Gastroesophageal sphincter (tissue), 4 donors: ENCODE data around the gene ZNF888. TPM values are rescaled to one million over a fixed set of nuclear protein-coding genes. Genes with fewer than 3 reads are reported as not detected.

Source experiments
- ATAC-seq: fragments of 150-250 bp; one replicate; pipeline ENCODE4 v1.9.1; 2016; ENCODE audit warnings: mild to moderate bottlenecking, moderate library complexity
- H3K27ac ChIP-seq, 4 donors: fragments of 200-600 bp; sonication (generic) in 3 of 4; 1 replicate in 3 of 4; 2 replicates in 1 of 4; pipeline ENCODE4 v1.5.1; 2016 to 2019
- H3K27me3 ChIP-seq: fragments of 200-600 bp; sonication (generic); one replicate; pipeline ENCODE4 v1.5.1; 2019
- H3K36me3 ChIP-seq, 2 donors: fragments of 200-600 bp; sonication (generic); one replicate each; pipeline ENCODE4 v1.5.1; 2019; ENCODE audit warnings: control low read depth in 1 of 2
- H3K4me1 ChIP-seq, 3 donors: fragments of 200-600 bp; sonication (generic); 1 replicate in 2 of 3; 2 replicates in 1 of 3; pipeline ENCODE4 v1.5.1; 2016 to 2019; ENCODE audit warnings: control low read depth in 2 of 3
- H3K4me3 ChIP-seq, 2 donors: fragments of 200-600 bp; sonication (generic); one replicate each; pipeline ENCODE4 v1.5.1; 2019; ENCODE audit warnings: mild to moderate bottlenecking in 1 of 2, moderate library complexity in 1 of 2
- H3K9me3 ChIP-seq, 3 donors: fragments of 200-600 bp; sonication (generic); one replicate each; pipeline ENCODE4 v1.5.1; 2017 to 2019; ENCODE audit warnings: control low read depth in 2 of 3
- CTCF ChIP-seq, 4 experiments: fragments of 200-600 bp in 2 of 4; fragments of 450-650 bp in 2 of 4; sonication (generic) in 1 of 4; IDR thresholded peaks; one replicate each; pipeline ENCODE4 v1.5.1; 2017 to 2019; ENCODE audit warnings: antibody characterized with exemption in 4 of 4, mild to moderate bottlenecking in 2 of 4, moderate library complexity in 2 of 4
- EP300 ChIP-seq: sonication (generic); formaldehyde crosslinking; IDR thresholded peaks from one replicate; pipeline ENCODE4 v1.6.1; 2017; ENCODE audit warnings: antibody characterized with exemption, mild to moderate bottlenecking
- POLR2A ChIP-seq, 2 donors: fragments of 450-650 bp; IDR thresholded peaks; one replicate each; pipeline ENCODE4 v1.6.1; 2017; ENCODE audit warnings: antibody characterized with exemption in 2 of 2, mild to moderate bottlenecking in 2 of 2, moderate library complexity in 1 of 2
- POLR2AphosphoS5 ChIP-seq: sonication (generic); formaldehyde crosslinking; IDR thresholded peaks from one replicate; pipeline ENCODE4 v1.6.1; 2017; ENCODE audit warnings: antibody characterized with exemption
- WGBS, 2 donors: methylation state at CpG; one replicate each; pipeline ENCODE4 v1.1.5; 2018; ENCODE audit warnings: low coverage in 1 of 2; 5-methylcytosine and 5-hydroxymethylcytosine counted together
- total RNA-seq, 4 donors: library from RNA; depleted of rRNA; stranded (reverse); fragments of >200 nt; gene quantifications; one replicate each; pipeline ENCODE4 v1.1.0, GENCODE V29; 2016

Gene ZNF888
- total RNA-seq, 4 donors from 2014 or later = 2.6 to 4.1 (median 3.0) TPM

- H3K4me3 ChIP-seq = peak overlapping the region; percentile 41 to 70
- H3K4me1 ChIP-seq = peaks cover 0 to 33% (median 0%) of the 10 kb centered on the region in 3 donors
- H3K27me3 ChIP-seq = no peaks in the 10 kb centered on the region
- TF ChIP-seq CTCF (IDR thresholded peaks at IDR 0.05) (no peak), POLR2AphosphoS5 (no peak)
- WGBS, 2 donors = 15% methylated on average over 3 of the region's 15 CpGs; no CpG with 5 or more reads in 1 of the 2 donors
- H3K36me3 ChIP-seq = peaks cover 0 to 23% of the 10 kb centered on the region in 2 donors
- peak overlapping the region; percentile 51 to 94 (median 92) for H3K27ac ChIP-seq
- H3K9me3 ChIP-seq = no peaks in the 10 kb centered on the region
- ATAC-seq = no peak
Observed at GRCh38 chr19:52898101-52898500, 25.1 kb downstream of the ZNF888 start.

GRCh38 chr19:52897138-52897935, 25.9 kb downstream of the ZNF888 start, which contains the start of gene ZNF320:
Gene ZNF320, minus strand, starts transcription at chr19:52897635. Its CDS starts 7,380 bp downstream, at chr19:52890255.
- no peaks in the 10 kb centered on the region for H3K27me3 ChIP-seq
- H3K36me3 ChIP-seq = peaks cover 0 to 27% of the 10 kb centered on the region in 2 donors
- H3K27ac ChIP-seq = peak within 1 kb of the TSS; percentile 51 to 94 (median 92)
- peak; percentile 100 for ATAC-seq
- no peaks in the 10 kb centered on the region for H3K9me3 ChIP-seq
- WGBS, 2 donors = 0 to 1% methylated on average over 19 to 20 of the region's 56 CpGs
- peaks cover 0 to 33% (median 0%) of the 10 kb centered on the region in 3 donors for H3K4me1 ChIP-seq
- TF ChIP-seq POLR2AphosphoS5 = peak; percentile 88
- peak; percentile 55 to 58 for TF ChIP-seq POLR2A (IDR thresholded peaks at IDR 0.05)
- no peak for TF ChIP-seq EP300
- peak within 1 kb of the TSS; percentile 41 to 70 for H3K4me3 ChIP-seq

- peak overlapping the region; percentile 51 to 94 (median 92) for H3K27ac ChIP-seq
- no peak for TF ChIP-seq POLR2AphosphoS5
- no peak for TF ChIP-seq EP300
- no peak for TF ChIP-seq POLR2A (IDR thresholded peaks at IDR 0.05)
- TF ChIP-seq CTCF (IDR thresholded peaks at IDR 0.05) = no peak
- peak overlapping the region; percentile 41 to 70 for H3K4me3 ChIP-seq
- peaks cover 0 to 33% (median 0%) of the 10 kb centered on the region in 3 donors for H3K4me1 ChIP-seq
- H3K9me3 ChIP-seq = no peaks in the 10 kb centered on the region
- ATAC-seq = no peak
- peaks cover 0 to 35% of the 10 kb centered on the region in 2 donors for H3K36me3 ChIP-seq
- no peaks in the 10 kb centered on the region for H3K27me3 ChIP-seq
- 8 to 19% methylated on average over 11 to 12 of the region's 24 CpGs for WGBS, 2 donors
Observed at GRCh38 chr19:52896431-52897137, 26.6 kb downstream of the ZNF888 start.

GRCh38 chr19:52891336-52891735, 31.9 kb downstream of the ZNF888 start:
- TF ChIP-seq EP300 = no peak
- no peak for TF ChIP-seq POLR2A (IDR thresholded peaks at IDR 0.05)
- TF ChIP-seq CTCF (IDR thresholded peaks at IDR 0.05) = no peak
- TF ChIP-seq POLR2AphosphoS5 = no peak
- WGBS, 2 donors = 50 to 61% methylated on average over 2 to 4 of the region's 4 CpGs
- Histone ChIP-seq H3K27ac (no peak overlapping the region), H3K36me3 (peaks cover 5 to 83% of the 10 kb centered on the region in 2 donors), H3K4me1 (peaks cover 0 to 18% (median 0%) of the 10 kb centered on the region in 3 donors), H3K9me3 (no peaks in the 10 kb centered on the region), H3K4me3 (no peak overlapping the region), H3K27me3 (no peaks in the 10 kb centered on the region)
- ATAC-seq = no peak

- H3K9me3 ChIP-seq = no peaks in the 10 kb centered on the region
- WGBS, 2 donors = 91 to 92% methylated on average over 3 to 4 of the region's 4 CpGs
- H3K36me3 ChIP-seq = peaks cover 5 to 91% of the 10 kb centered on the region in 2 donors
- H3K27me3 ChIP-seq = no peaks in the 10 kb centered on the region
- H3K4me1 ChIP-seq = peaks cover 0 to 4% (median 0%) of the 10 kb centered on the region in 3 donors
- no peak overlapping the region for H3K4me3 ChIP-seq
- no peak for TF ChIP-seq POLR2A (IDR thresholded peaks at IDR 0.05)
- no peak for TF ChIP-seq POLR2AphosphoS5
- no peak for TF ChIP-seq EP300
- no peak for TF ChIP-seq CTCF (IDR thresholded peaks at IDR 0.05)
- ATAC-seq = no peak
- H3K27ac ChIP-seq = no peak overlapping the region
Observed at GRCh38 chr19:52889931-52890330, 33.3 kb downstream of the ZNF888 start.
